Effector CD8-positive, alpha-beta T cell (primary cell): ENCODE data around the gene GKN2.

ENCODE experiments used
- DNase-seq: peaks from one replicate; lab custom pipeline; 2025; lab: John Stamatoyannopoulos, UW
- total RNA-seq, 4 experiments: gene quantifications; one replicate each; lab custom pipeline; 2026; lab: John Stamatoyannopoulos, UW

The GKN2 gene, protein sequence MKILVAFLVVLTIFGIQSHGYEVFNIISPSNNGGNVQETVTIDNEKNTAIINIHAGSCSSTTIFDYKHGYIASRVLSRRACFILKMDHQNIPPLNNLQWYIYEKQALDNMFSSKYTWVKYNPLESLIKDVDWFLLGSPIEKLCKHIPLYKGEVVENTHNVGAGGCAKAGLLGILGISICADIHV
- total RNA-seq = 0 reads per million in 4 experiments

DNA sequence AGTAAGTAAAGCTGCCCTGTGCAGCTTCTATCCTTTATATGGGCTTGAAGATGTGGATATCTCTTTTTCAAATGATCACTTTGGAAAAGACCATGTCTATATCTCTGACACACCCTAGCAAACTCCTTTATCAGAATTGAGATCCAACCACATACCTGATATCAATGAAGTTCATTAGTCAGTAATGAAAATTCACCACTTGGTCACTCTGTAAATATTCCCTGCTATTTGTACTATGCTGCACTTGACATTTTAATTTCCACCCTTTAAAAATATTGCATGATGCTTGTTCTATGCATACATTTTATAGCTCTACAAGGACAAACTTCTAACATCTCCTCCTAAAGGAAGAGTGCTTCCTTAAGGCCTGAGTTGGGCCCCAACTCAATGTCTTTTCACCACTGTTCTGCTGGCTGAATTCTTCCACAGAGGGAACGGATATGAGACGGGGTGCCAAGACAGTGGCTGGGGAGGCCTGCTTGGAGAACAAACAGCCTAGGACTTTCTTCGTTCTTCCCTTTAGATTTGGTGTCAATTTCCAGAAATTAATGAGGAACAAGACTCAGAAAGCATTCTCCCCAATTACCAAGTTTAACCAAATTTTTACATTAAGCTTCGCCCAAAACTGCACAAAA lies at the start of gene GKN2:
TSS of gene GKN2 (minus strand) at position 7 of the 635 bp plus-strand sequence. CDS start 32 bp downstream, outside the sequence.
- no peak for DNase-seq

DNA sequence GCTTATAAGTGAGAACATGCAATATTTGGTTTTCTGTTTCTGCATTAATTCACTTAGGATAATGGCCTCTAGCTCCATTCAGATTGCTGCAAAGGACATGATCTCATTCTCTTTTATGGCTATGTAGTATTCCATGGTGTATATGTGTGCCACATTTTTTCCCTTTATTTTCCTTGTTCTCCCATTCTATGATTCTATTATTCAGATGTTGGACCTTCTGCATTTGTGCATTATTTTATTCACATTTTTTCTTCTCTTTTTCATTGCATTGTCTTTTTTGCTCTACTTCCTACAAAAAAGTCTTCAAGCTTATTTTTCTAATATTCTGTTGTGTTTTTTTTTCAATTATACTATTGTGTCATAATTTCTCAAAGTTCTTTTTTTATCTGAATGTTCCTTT lies 49.2 kb upstream of the GKN2 start:
- no peak for DNase-seq

DNA sequence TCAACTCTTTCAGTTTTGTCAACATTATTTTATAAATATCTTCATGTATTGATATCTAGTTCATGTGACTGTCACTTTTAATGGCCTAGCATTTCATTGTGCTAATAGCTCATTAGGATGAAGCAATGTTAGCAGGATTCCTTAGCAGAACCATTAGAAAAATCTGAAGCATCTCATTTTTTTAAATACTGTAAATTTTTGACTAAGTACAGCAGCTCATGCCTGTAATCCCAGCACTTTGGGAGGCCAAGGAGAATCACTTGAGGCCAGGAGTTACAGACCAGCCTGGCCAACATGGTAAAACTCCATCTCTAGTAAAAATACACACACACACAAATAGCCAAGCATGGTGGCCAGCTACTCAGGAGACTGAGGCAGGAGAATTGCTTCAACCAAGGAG lies 44.7 kb upstream of the GKN2 start:
- no peak for DNase-seq

DNA sequence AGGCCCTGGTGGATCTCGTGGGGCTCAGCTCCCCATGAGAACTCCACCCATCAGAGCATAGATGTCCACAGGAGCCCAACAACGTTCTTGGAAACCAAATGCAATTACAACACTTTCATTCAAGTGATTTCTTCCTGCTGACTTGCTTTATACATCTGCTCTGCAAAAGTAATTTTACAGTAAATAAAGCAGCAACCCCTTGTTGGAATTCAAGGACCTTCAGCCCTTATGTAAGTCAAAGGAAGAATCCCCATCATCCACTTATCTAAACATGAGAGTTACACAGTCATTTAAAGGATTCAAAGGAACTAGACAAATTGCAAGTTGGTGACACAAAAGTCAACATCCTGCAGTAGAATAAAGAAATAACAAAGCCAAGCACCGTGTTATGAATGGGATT lies 43.2 kb upstream of the GKN2 start:
- DNase-seq = no peak

DNA sequence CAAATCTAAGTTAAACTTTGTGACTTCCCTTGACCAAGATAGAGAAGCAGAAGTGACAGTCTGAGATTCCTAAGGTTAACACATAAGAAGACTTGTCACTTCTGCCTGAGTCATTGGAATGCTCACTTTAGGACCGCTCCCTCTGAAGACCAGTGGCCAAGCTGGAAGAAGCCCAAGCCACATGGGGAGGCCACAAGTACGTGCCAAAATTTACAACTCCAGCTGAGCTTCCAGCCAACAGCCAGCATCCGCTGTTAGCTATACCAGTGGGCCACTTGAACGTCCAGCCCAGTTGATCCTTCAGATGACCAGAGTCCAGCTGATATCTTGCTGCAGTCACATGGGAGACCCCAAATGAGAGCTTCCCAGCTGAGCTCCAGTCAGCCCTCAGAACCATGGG lies 42.2 kb upstream of the GKN2 start:
- DNase-seq = no peak

DNA sequence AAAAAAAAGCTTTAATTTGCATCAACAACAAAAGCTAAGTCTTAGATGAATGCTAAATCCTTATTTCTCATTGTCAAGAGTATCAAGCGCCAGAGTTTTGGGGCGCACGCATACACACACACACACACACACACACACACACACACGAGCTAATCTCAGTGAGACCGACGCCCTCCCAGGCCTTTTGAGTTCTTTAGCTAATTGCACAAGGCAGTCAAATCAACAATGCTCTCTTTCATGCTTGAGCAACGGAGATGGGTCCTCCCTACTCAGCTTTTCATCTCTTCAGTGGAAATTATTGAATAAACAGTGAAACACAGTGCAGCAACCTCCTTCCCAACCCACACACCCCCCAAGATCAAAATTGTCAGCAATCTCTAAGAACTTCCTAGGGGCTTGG lies 41.0 kb upstream of the GKN2 start:
- no peak for DNase-seq

DNA sequence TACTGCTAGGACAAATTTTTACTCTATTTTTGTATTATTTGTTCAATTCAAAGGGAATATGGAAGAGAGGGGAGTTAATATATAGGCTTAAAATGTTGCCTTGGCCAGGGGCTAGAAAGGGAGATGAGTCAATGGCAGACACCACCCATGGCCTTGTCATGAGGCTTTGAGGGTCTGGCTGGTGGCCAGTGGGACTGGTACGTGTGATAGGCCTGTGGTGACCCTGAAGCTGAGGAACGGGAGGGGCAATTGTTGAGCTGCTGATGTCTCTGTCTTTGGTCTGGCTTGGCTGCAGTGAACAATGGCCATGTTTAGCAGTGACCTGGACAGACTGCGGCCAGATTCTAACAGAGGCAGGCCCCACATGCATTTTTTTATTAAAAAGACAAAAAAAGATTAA lies 40.2 kb upstream of the GKN2 start:
- DNase-seq = no peak

DNA sequence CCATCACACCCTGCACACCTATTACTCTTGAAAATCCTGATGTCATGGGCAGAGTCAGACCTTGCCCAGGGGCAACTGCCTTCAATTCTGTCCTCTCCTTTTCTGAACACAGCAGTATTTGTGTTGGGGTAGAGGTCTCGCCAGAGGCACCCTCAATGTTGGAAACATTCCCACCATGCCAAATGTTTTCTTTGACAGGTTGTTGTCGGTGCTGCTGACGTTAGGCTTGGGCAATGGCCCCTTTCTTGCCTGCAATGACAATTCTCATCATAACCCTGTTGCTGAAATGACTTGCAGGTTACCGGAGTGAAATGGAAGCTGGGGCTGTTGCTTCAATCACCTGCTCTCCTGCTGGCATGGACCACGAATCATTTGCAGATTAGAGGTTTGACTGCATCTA lies 39.6 kb upstream of the GKN2 start:
- DNase-seq = no peak

DNA sequence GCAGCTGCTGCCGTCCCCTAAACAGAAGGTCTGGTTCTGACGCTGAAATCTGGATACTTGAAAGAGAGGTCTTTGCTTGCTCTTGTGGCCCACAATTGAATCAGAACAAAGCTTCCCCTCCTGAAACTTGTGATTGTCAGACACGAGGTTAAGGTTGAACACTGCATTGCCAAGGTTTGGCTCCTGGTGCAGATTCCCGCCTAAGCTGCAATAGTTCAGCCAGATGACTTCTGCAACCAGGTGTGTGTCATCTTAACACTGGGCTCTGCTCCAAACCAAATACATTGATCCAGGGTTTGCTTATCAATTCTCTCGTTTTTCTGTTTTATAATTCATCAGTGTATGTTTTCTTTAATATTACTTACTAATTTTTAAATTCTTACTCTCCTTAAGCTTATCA lies 36.3 kb upstream of the GKN2 start:
- no peak for DNase-seq

DNA sequence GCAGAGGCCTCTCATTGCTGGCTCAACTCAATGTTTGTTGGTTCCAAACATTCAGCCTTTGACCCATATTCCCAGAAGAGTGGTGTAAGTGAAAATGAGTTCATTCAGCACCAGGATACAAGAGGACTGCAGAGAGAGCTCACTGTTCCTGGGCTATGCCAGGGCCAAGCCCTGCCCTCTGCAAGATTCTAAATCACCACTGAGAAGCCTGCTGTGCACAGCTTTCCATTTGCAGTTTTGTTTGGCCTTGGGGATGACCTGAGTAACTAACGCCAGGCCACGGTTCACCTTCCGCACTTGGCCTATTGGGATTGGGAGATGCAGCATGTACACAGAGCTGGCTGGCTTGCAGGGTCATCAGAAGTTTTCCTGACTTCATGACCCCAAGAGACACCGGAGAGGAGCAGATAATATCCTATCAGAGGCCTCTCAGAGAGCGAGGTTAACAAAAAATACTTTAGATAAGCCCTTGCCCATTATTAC lies 34.4 kb upstream of the GKN2 start:
- no peak for DNase-seq

DNA sequence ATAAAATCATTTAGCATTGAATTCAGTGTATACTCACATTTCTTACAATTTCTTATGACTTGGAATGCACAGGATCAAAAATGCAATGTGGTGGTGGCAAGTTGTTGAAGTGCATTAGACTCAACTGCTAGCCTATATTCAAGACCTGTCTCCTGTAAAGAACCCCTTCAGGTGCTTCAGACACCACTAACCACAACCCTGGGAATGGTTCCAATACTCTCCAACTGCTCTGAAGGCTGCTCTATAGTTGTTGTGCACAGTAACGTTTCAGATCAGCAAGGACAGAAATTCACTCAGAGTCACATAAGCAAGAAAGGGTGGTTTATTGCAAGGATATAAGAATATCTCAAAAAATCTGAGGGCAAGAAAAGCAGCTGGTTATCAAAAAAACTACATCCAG lies 28.3 kb upstream of the GKN2 start:
- no peak for DNase-seq

DNA sequence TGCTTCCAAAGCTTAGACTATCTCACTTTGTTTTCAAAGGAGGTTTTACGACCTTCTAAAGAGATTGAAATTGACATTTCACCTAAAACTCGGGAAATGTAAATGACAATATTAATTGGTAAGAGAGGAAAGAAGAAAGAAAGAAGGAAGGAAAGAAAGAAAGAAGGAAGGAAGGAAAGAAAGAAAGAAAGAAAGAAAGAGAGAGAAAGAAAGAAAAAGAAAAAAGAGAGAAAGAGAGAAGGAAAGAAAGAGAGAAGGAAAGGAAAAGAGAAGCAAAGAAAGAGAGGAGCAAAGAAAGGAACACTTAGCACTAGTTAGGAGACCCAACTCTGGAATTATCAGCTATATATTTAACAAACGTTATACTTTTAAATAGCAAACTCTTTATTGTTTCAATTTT lies 25.4 kb upstream of the GKN2 start:
- DNase-seq = no peak

DNA sequence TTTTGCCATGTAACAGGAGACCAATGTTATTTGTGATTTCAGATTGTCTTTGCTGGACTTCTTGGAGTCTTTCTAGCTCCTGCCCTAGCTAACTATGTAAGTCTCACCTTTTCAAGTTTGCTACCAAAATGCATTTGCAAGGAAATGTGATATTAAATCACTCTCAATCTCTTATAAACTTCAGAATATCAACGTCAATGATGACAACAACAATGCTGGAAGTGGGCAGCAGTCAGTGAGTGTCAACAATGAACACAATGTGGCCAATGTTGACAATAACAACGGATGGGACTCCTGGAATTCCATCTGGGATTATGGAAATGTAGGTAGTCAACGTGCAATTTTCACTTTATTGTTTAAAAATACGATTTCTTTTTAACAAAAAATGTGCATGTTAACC lies 24.8 kb upstream of the GKN2 start:
- DNase-seq = no peak

DNA sequence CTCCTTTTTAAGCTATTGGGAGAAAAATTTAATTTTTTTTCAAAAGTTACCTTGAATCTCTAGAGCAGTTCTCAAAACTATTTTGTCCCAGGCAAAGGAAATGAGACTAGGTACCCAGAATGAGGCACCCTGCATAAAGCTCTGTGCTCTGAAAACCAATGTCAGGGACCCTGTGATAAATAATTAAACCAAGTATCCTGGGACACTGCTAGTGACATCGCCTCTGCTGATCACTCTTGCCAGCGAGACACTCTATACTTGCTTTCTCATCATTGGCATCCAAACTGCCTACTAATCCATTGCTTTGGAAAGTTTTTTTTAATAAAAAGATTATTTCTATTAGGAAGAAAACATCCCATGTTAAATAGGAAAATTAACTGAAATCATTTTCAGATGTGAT lies 23.2 kb upstream of the GKN2 start:
- no peak for DNase-seq

DNA sequence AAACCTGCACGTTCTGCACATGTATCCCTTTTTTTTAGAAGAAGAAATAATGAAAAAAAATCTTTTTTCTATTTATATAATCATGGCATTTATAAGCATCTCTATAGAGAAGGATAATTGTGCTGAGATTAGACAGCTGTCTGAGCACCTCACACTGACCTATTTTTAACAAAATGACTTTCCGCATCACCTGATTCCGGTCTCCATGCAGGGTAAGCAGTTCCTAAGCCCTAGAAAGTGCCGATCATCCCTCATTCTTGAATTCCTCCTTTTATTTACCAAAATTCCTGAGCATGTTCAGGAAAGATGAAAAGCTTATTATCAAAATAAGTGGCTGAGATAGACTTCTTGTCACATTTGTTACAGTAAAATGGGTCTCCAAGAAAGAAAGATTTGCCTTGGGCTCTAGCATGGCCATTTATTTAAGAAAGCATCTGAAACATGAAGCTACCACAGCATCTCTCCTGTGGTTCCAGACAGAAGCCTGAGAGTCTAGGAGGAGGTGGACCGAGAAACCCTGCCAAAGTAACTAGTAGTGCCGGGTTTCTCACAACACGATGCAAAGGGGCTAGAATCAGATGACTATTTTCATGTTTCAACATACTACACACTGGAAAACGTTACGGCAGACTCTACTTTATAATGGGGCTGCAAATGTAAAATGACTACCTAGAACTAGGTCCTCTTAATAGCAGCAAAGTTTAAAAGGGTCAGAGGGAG lies 22.4 kb upstream of the GKN2 start:
- no peak for DNase-seq

DNA sequence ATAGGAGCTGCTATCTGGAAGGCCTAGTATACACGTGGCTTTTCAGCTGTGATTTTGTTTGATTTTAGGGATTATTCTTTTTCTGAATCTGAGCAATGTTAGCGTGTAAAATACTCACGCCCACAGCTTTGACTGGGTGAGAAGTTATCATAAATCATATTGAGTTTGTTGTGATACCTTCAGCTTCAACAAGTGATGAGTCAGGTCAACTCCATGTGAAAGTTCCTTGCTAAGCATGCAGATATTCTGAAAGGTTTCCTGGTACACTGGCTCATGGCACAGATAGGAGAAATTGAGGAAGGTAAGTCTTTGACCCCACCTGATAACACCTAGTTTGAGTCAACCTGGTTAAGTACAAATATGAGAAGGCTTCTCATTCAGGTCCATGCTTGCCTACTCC lies 21.6 kb upstream of the GKN2 start, which contains the start of gene GKN1:
TSS of gene GKN1 (plus strand) at position 386 of the 400 bp plus-strand sequence. CDS start 42 bp downstream, outside the sequence.
- DNase-seq = no peak

DNA sequence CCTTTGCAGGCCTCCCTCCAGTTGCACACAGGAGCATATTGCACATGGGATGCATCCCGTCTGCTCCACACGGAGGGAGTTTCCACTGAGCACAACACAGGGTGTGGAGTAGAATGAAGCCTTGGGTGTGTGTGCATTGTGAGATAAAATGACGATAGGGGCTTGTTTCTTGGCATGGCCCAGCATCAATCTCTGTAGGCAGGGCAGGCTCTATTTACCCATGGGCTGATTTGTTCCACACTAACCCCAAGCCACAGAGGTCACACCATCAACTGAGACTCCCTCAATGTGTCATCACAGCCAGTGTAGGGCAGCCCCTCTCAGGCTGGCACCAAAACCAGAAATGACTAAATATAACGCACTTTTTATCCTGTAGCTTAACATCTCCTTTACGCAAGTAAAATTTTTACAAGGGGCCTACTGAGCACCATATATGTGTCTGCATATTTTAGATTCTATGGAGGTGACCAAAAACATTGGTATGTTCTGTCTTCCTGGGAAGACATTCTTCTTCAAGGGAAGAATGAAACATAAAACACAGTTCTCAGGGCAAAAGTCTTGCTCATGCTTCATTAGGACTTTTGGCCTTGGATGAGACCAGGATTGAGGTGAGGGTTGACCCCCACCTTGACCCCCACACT lies 19.0 kb upstream of the GKN2 start:
- no peak for DNase-seq

DNA sequence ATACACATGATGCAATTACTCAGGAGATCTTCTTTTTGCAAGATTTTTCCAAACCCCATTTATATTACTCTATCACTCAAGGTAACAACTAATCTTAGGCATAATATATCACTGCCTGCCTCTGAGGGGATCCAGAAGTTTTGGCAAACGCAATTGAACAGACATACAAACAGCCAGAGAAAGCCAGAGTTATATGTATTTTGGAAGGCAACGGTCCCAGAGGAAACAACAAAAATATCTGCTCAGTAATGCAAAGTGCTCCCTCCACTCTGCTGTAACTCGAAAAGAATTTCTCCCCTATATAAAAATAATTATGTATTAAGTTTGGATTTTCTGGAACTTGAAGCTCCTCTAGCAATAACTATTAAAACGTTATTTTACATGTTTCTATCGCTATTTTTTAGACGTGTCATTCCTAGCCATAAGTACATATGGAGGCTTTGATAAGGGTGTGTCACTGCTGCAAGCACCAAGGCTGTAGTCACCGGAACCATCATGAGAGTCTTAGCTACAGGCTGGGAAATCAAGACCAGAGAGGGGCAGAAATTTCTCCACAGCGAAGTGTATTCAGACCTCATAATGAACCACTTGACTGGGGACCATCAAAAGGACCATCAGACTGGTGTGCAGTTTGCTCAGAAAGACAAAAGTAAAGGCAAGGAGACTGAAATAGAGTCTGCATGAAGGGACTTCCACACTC lies 18.0 kb upstream of the GKN2 start:
- DNase-seq = no peak

DNA sequence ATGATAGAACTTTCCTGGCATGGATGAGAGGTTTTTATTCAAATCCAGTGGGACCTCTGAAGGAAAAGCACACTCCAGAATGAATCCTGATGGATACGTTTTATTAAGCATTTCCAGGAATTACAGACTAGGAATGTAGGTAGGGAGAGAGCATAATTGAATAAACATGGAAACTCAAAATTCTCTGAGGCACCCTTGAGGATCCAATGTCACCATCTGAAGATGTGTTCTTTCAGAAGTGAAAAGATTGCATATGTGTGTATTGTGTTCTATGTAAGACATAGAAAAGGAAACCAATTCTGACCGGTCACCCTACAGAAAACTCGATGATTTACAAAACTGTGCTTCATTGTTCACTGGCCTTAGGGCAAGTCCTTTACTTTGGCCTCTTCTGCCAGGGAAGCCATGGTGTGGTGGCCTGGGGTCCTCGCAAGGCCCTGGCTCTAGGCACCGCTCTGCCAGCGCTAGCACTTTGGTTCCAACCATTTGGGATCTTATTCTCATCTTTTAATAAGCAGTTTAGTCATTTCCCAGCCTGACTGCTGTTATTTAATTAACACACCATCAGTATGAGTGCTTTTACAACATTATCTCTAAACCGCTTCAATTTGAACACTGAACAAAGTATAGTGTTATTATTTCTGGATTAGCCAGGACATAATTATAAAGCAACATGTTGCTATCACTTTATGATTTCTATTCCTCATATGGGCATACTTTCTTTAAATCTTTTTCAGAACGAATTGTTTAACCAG lies 17.2 kb upstream of the GKN2 start:
- no peak for DNase-seq

DNA sequence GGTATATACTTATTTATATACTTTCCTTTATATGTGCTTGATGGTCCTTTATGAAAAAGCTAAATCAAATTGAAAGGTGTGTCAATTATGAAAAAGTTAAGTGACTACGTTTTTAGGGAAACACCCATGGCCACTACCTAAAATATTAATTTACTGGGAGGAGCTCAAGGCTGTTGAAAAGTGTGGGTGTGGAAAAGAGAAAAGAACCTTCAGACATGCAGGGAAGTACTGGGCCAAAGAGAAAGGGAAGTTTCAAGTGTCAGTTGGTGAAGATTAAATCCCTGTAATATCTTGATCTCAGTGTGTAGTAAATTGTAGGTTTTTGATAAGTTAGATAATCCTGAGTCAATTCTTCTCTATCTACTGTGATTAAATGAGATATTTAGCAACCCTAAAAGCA lies 15.5 kb upstream of the GKN2 start:
- DNase-seq = no peak

DNA sequence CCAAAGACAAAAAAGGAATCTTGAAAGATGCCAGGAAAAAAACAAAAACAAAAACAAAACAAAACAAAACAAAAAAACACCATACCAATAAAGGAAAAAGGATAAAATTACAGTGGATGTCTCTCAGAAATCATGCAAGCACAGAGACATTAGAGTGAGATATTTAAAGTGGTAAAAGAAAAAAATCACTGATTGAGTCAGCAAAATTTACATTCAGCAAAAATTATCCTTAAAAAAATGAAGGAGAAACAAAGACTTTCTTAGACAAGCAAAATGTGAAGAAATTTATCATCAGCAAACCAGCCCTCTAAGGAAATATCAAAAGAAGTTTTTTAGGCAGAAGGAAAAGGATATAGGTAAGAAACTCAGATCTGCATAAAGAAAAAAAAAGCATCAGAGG lies 11.6 kb upstream of the GKN2 start:
- DNase-seq = no peak
